ENCODE results near the gene ASCC1. TPM values are rescaled to one million over a fixed set of nuclear protein-coding genes. Genes with fewer than 3 reads are reported as not detected.

ASCC1 gene
- total and polyA plus RNA-seq, 2 experiments from 2014 or later = 13.7 to 37.2 TPM

GRCh38 chr10:72087969-72088888 is 127.8 kb downstream of the ASCC1 start, which contains the start of gene SPOCK2:
Gene SPOCK2, minus strand, starts transcription at chr10:72088551. Its CDS starts 223 bp downstream, at chr10:72088328.
- TF ChIP-seq, protein P1, sequence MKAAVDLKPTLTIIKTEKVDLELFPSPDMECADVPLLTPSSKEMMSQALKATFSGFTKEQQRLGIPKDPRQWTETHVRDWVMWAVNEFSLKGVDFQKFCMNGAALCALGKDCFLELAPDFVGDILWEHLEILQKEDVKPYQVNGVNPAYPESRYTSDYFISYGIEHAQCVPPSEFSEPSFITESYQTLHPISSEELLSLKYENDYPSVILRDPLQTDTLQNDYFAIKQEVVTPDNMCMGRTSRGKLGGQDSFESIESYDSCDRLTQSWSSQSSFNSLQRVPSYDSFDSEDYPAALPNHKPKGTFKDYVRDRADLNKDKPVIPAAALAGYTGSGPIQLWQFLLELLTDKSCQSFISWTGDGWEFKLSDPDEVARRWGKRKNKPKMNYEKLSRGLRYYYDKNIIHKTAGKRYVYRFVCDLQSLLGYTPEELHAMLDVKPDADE (IDR thresholded peaks at IDR 0.05) = no peak
- TF ChIP-seq EZH2 (IDR thresholded peaks at IDR 0.05; ENCODE audit: low read depth, unreplicated experiment) (peak; percentile 73), ZNF462 (CRISPR knock-in tag; IDR thresholded peaks at IDR 0.05) (no peak), STAT1 (IDR thresholded peaks at IDR 0.05; ENCODE audit: unreplicated experiment) (no peak)
- no peaks in the 10 kb centered on the region for H3K36me3 ChIP-seq (ENCODE audit: insufficient read depth)
- no peaks in the 10 kb centered on the region for H3K79me2 ChIP-seq (replicated peaks; ENCODE audit: insufficient read depth)
- H2AFZ ChIP-seq = peak within 1 kb of the TSS; percentile 94
- H4K20me1 ChIP-seq (replicated peaks; ENCODE audit: insufficient read depth) = no peaks in the 10 kb centered on the region
- peaks cover 21% of the 10 kb centered on the region for H3K4me1 ChIP-seq (ENCODE audit: insufficient read depth)
- ATAC-seq = peak; percentile 19
- Mint-ChIP-seq H3K36me3 (ENCODE audit: low read depth) (no peaks in the 10 kb centered on the region; the same call in 2 of the 3 replicates), H3K27me3 (ENCODE audit: insufficient read depth, low read depth, poor library complexity) (peaks cover 53% of the 10 kb centered on the region), H3K4me3 (peak within 1 kb of the TSS; percentile 78), H3K9me3 (no peaks in the 10 kb centered on the region), H3K27ac (no peak within 1 kb of the TSS), H3K4me1 (peaks cover 30% of the 10 kb centered on the region)
- H3K9me2 ChIP-seq (ENCODE audit: insufficient read depth) = no peaks in the 10 kb centered on the region
- H3K4me3 ChIP-seq = peak within 1 kb of the TSS; percentile 73
- H3K27me3 ChIP-seq (ENCODE audit: insufficient read depth) = peaks cover 61% of the 10 kb centered on the region
- no peak within 1 kb of the TSS for H3K27ac ChIP-seq (ENCODE audit: low read depth)
- H3K4me2 ChIP-seq = peak within 1 kb of the TSS; percentile 88
- H3F3A ChIP-seq (replicated peaks; ENCODE audit: low read depth) = peaks cover 6% of the 10 kb centered on the region; the same call in 1 of the 2 replicates
- DNase-seq (ENCODE audit: low spot score) = peak; percentile 64

Measured in GM23338 (cell line).